ENCODE results near the gene SCN7A.

Gene SCN7A

DNA sequence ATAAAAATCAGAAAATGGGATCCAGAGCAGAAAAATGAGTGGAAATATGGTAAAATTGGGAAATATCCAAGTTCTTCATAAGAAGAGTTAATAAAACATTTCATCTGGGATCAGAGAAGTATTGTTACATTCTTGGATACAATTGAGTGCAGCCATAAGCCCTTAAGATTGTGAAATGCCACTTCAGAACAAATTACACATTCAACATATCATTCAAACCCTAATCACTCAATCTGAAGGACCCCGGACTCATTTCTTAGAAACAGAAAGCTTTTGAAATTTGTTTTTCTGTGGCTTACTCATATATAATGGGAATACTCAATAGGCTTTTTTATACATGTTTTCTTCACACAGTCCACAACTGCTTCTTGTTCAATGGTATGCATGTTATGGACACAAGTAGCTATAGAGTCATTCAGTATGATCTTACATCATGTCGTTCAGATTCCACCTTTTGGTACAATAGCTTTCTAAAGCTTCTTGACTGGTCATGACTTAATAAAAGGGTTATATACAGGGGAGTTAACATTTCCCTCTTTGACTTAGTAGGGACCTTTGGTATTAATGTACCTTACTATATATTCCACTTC is 39.9 kb downstream of the SCN7A start:
- TF ChIP-seq, protein P1, sequence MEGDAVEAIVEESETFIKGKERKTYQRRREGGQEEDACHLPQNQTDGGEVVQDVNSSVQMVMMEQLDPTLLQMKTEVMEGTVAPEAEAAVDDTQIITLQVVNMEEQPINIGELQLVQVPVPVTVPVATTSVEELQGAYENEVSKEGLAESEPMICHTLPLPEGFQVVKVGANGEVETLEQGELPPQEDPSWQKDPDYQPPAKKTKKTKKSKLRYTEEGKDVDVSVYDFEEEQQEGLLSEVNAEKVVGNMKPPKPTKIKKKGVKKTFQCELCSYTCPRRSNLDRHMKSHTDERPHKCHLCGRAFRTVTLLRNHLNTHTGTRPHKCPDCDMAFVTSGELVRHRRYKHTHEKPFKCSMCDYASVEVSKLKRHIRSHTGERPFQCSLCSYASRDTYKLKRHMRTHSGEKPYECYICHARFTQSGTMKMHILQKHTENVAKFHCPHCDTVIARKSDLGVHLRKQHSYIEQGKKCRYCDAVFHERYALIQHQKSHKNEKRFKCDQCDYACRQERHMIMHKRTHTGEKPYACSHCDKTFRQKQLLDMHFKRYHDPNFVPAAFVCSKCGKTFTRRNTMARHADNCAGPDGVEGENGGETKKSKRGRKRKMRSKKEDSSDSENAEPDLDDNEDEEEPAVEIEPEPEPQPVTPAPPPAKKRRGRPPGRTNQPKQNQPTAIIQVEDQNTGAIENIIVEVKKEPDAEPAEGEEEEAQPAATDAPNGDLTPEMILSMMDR (IDR thresholded peaks at IDR 0.05; ENCODE audit: borderline replicate concordance, insufficient read depth, low read depth, low read length): no peak
- no peak overlapping the region for H3K4me3 ChIP-seq (ENCODE audit: low read depth, low read length)

DNA sequence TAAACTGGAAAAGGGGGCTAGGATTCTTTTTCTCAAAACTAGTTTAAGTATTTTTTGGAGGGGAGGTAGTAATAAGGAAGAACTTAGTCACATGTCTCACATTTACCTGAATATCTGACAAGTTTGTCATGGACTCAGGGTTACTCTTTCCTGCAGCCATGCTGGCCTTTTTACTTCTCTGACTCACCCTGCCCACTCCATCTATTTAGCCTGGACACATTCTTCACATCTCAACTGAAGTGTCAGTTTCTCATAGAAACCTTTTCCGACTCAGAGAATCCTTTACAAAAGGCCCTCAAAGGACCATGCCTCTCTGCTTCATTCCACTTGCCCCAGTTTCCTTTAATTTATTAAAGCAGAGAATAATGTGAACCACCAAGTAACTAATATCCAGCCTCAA is 42.6 kb downstream of the SCN7A start:
- no peak overlapping the region for H3K4me3 ChIP-seq (ENCODE audit: low read depth, low read length)
- TF ChIP-seq, protein P1 (IDR thresholded peaks at IDR 0.05; ENCODE audit: borderline replicate concordance, insufficient read depth, low read depth, low read length): no peak

DNA sequence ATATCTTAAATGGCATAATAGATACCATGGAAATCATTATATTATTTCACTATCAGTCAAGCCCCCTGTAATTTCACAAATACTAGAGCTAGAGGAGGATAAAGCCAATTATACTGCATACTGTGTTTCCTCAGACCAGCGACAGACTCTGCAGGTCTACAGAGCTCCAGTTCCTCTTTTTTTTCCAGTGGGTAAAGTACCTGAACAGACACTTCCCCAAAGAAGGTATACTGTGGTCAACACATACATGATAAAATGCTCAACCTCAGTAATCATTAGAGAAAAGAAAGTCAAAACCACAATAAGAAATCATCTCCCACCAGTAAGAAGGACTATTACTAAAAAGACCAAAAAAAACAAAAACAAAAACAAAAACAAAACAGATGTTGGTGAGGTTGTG is 44.6 kb downstream of the SCN7A start:
- TF ChIP-seq, protein P1 (IDR thresholded peaks at IDR 0.05; ENCODE audit: borderline replicate concordance, insufficient read depth, low read depth, low read length): no peak

DNA sequence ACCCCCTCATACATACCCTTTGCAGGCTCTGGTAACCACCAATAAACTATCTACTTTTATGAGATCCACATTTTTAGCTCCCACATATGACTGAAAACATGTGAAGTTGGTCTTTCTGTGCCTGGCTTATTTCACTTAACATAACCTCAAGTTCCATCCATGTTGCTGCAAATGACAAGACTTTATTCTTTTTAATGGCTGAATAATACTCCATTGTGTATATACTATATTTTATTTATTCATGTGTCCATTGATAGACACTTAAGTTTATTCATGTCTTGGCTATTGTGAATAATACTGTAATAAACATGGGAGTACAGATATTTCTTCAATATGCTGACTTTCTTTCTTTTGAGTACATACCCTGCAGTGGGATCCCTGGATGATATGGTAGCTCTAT is 45.9 kb downstream of the SCN7A start:
- TF ChIP-seq, protein P1 (IDR thresholded peaks at IDR 0.05; ENCODE audit: borderline replicate concordance, insufficient read depth, low read depth, low read length): no peak
- no peak overlapping the region for H3K4me3 ChIP-seq (ENCODE audit: low read depth, low read length)

More for the DNA sequence above, 44.6 kb downstream of the SCN7A start:
- no peak overlapping the region for H3K4me3 ChIP-seq (ENCODE audit: low read depth, low read length)

DNA sequence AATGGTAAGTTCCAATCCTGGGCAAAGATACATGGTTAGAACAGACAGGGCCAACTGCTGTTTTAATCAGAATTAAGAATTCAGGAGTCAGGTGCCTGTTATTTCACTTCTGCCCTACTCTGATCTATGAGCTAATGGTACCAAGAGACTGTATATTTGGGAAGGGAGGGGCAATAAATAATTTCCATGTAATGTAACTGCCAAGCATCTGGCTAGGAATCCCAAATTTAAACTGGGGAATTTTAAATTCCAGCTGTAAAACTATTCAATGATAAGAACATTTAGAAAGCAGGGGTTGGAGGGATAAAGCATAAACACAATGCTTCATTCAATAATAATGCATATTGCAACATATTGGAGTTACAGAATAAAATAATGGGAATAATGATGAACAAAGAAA is 49.7 kb downstream of the SCN7A start:
- no peak overlapping the region for H3K4me3 ChIP-seq (ENCODE audit: low read depth, low read length)
- TF ChIP-seq, protein P1 (IDR thresholded peaks at IDR 0.05; ENCODE audit: borderline replicate concordance, insufficient read depth, low read depth, low read length): no peak

DNA sequence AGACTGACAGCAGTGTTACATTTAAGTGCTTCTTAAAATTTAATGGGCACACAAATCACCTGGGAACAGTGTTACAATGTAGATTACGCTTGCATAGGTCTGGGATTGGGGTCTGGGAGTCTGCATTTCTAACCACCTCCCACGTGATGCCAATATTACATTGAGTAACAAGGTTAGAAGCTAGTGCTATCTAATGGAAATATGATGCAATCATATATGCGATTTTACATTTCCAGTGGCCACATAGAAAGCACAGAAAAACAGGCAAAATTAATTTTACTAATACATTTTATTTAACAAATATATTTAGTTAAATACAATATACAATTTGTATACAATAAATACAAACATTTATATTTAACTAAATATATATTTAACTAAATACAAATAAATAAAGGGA is 53.7 kb downstream of the SCN7A start:
- H3K4me3 ChIP-seq (ENCODE audit: low read depth, low read length): no peak overlapping the region
- TF ChIP-seq, protein P1 (IDR thresholded peaks at IDR 0.05; ENCODE audit: borderline replicate concordance, insufficient read depth, low read depth, low read length): no peak

DNA sequence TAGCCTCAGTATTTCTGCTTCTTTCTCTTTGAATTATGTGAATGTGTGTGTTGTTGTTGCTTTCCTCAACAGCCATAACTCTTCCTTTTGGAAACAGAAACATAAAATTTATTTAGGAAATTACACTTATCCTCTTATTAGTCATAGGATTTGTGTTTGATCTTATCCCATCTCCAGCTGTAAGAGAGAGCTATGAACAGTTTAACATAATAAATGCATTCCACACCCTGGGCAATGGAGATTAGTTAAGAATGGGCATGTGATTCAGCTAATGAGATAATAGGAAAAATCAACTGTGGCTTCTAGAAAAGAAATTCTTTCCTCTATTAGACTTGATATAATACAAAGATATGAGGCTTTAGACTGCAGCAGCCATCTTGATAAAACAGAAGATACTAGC is 55.0 kb downstream of the SCN7A start:
- H3K4me3 ChIP-seq (ENCODE audit: low read depth, low read length): no peak overlapping the region
- TF ChIP-seq, protein P1 (IDR thresholded peaks at IDR 0.05; ENCODE audit: borderline replicate concordance, insufficient read depth, low read depth, low read length): no peak
